ENCODE data around the gene RASA3.
"Not testable (repeated sequence)": the region's sequence is repeated elsewhere in the genome, so short reads cannot be mapped to it uniquely, and the experiment has no call there.

The RASA3 gene

GRCh38 chr13:114129649-114130062 lies 2.8 kb downstream of the RASA3 start:
- TF ChIP-seq CTCF (IDR thresholded peaks at IDR 0.05; ENCODE audit: low read depth, low read length, missing control alignments), result no peak
- H3K36me3 ChIP-seq (replicated peaks), result no peaks in the 10 kb centered on the region
- H3K4me3 ChIP-seq (ENCODE audit: low read depth, low read length), result peak overlapping the region; percentile 96
- no peaks in the 10 kb centered on the region for H3K27me3 ChIP-seq (replicated peaks)
- in situ Hi-C loops (cut with HindIII; ENCODE audit: low pct_ligation_motif_present, low sequenced_read_pairs), result no loop called here
- DNase-seq, result no peak
- peak overlapping the region; percentile 96 for H3K27ac ChIP-seq

GRCh38 chr13:114128624-114129522 lies 3.5 kb downstream of the RASA3 start:
- peak overlapping the region; percentile 39 for H3K4me3 ChIP-seq (ENCODE audit: low read depth, low read length)

GRCh38 chr13:114128348-114128623 lies 4.1 kb downstream of the RASA3 start:
- Histone ChIP-seq H3K27ac (peak overlapping the region; percentile 96), H3K4me3 (ENCODE audit: low read depth, low read length) (peak overlapping the region; percentile 39), H3K27me3 (replicated peaks) (no peaks in the 10 kb centered on the region)

More at GRCh38 chr13:114128624-114129522, 3.5 kb downstream of the RASA3 start:
- Histone ChIP-seq H3K36me3 (replicated peaks) (peaks cover 4% of the 10 kb centered on the region), H3K27ac (peak overlapping the region; percentile 96), H3K27me3 (replicated peaks) (no peaks in the 10 kb centered on the region)
- in situ Hi-C loops (cut with HindIII; ENCODE audit: low pct_ligation_motif_present, low sequenced_read_pairs), result no loop called here
- TF ChIP-seq CTCF (IDR thresholded peaks at IDR 0.05; ENCODE audit: low read depth, low read length, missing control alignments), result no peak
- DNase-seq, result peak; percentile 93

GRCh38 chr13:114127473-114128347 lies 4.7 kb downstream of the RASA3 start:
- in situ Hi-C loops (cut with HindIII; ENCODE audit: low pct_ligation_motif_present, low sequenced_read_pairs), result no loop called here
- Histone ChIP-seq H3K36me3 (replicated peaks) (peaks cover 4% of the 10 kb centered on the region), H3K27me3 (replicated peaks) (no peaks in the 10 kb centered on the region), H3K4me3 (ENCODE audit: low read depth, low read length) (peak overlapping the region; percentile 39), H3K27ac (peak overlapping the region; percentile 96)
- DNase-seq, result no peak
- peak; percentile 7 for TF ChIP-seq CTCF (IDR thresholded peaks at IDR 0.05; ENCODE audit: low read depth, low read length, missing control alignments)

More at GRCh38 chr13:114128348-114128623, 4.1 kb downstream of the RASA3 start:
- TF ChIP-seq CTCF (IDR thresholded peaks at IDR 0.05; ENCODE audit: low read depth, low read length, missing control alignments), result no peak
- no peak for DNase-seq
- H3K36me3 ChIP-seq (replicated peaks), result peaks cover 4% of the 10 kb centered on the region
- in situ Hi-C loops (cut with HindIII; ENCODE audit: low pct_ligation_motif_present, low sequenced_read_pairs), result no loop called here

GRCh38 chr13:114126789-114127472 lies 5.5 kb downstream of the RASA3 start:
- no peak for DNase-seq
- Histone ChIP-seq H3K4me3 (ENCODE audit: low read depth, low read length) (no peak overlapping the region), H3K36me3 (replicated peaks) (peaks cover 4% of the 10 kb centered on the region), H3K27ac (no peak overlapping the region), H3K27me3 (replicated peaks) (no peaks in the 10 kb centered on the region)
- TF ChIP-seq CTCF (IDR thresholded peaks at IDR 0.05; ENCODE audit: low read depth, low read length, missing control alignments), result no peak
- in situ Hi-C loops (cut with HindIII; ENCODE audit: low pct_ligation_motif_present, low sequenced_read_pairs), result no loop called here

- in situ Hi-C loops (cut with HindIII; ENCODE audit: low pct_ligation_motif_present, low sequenced_read_pairs); H3K36me3 ChIP-seq (replicated peaks); DNase-seq; H3K27ac ChIP-seq; H3K4me3 ChIP-seq (ENCODE audit: low read depth, low read length); H3K27me3 ChIP-seq (replicated peaks): not testable (repeated sequence)
Measured at GRCh38 chr13:114126086-114126485, 6.3 kb downstream of the RASA3 start.
